Activated CD8-positive, alpha-beta T cell treated with anti-CD3 and anti-CD28 coated beads, Interleukin-2, amount 10 ng/mL, durations not matched to agents 7 days and 5 days (primary cell): ENCODE measurements around the gene DNAAF1. TPM values are rescaled to one million over a fixed set of nuclear protein-coding genes. Genes with fewer than 3 reads are reported as not detected.

Experiments used
- ATAC-seq: fragments of 150-1000 bp; cut with Tn5 transposase; one replicate; pipeline ENCODE4 v1.10.0; 2021; ENCODE audit warnings: moderate library complexity
- CTCF ChIA-PET: fragments of 350-600 bp; sonication (Branson Sonifier 250); formaldehyde crosslinking; loops from one replicate; lab custom pipeline; 2021; ENCODE audit warnings: antibody characterized with exemption; lab: Charles Lee
- POLR2A ChIA-PET: fragments of 350-600 bp; sonication (Branson Sonifier 250); formaldehyde crosslinking; loops from one replicate; lab custom pipeline; 2021; ENCODE audit warnings: antibody characterized with exemption; lab: Charles Lee
- DNase-seq: peaks from one replicate; pipeline ENCODE4 v3.0.0-alpha.2; 2020
- H3K27ac Mint-ChIP-seq: one replicate; pipeline ENCODE4 v1.8.0; 2021; ENCODE audit warnings: mild to moderate bottlenecking, mixed read lengths
- H3K27me3 Mint-ChIP-seq: one replicate; pipeline ENCODE4 v1.8.0; 2021; ENCODE audit warnings: low read depth, mixed read lengths
- H3K36me3 Mint-ChIP-seq: one replicate; pipeline ENCODE4 v1.8.0; 2021; ENCODE audit warnings: low read depth, mixed read lengths
- H3K4me1 Mint-ChIP-seq: one replicate; pipeline ENCODE4 v1.8.0; 2021; ENCODE audit warnings: low read depth, mixed read lengths
- H3K4me3 Mint-ChIP-seq: one replicate; pipeline ENCODE4 v1.8.0; 2021; ENCODE audit warnings: mild to moderate bottlenecking, mixed read lengths
- H3K9me3 Mint-ChIP-seq: one replicate; pipeline ENCODE4 v1.8.0; 2022; ENCODE audit warnings: mixed read lengths; ENCODE audit not compliant: insufficient read depth
- total RNA-seq, 2 experiments: library from RNA; stranded (reverse); gene quantifications; one replicate each; pipeline ENCODE4 v1.2.3, GENCODE V29; 2021

DNAAF1 gene
- total RNA-seq, 2 experiments from 2014 or later: not detected

- no peak overlapping the region for H3K27ac Mint-ChIP-seq
- H3K27me3 Mint-ChIP-seq: no peaks in the 10 kb centered on the region
- no peak overlapping the region for H3K4me3 Mint-ChIP-seq
- ATAC-seq: peak; percentile 29
- ChIA-PET POLR2A (interaction anchor here (0.6 to 3.2 kb wide), 2 partner anchors 24 to 314 kb away, joined by 3 to 13 read pairs; partner anchors contain the start of gene MBTPS1), CTCF (interaction anchor here (0.8 to 3.2 kb wide), 6 partner anchors 24 to 58 kb away, joined by 3 to 23 read pairs (median 8); partner anchors contain the start of genes MBTPS1 and TAF1C)
- no peaks in the 10 kb centered on the region for H3K9me3 Mint-ChIP-seq
- peaks cover 39% of the 10 kb centered on the region for H3K4me1 Mint-ChIP-seq
- peak; percentile 45 for DNase-seq
- H3K36me3 Mint-ChIP-seq: no peaks in the 10 kb centered on the region
Observed at GRCh38 chr16:84141143-84141670, 3.9 kb upstream of the DNAAF1 start.

GRCh38 chr16:84143081-84143480, 2.0 kb upstream of the DNAAF1 start:
- POLR2A ChIA-PET: interaction anchor here (3.2 kb wide), 1 partner anchor 26 kb away, joined by 13 read pairs; the partner anchor contains the start of gene MBTPS1
- Mint-ChIP-seq H3K36me3 (no peaks in the 10 kb centered on the region), H3K4me3 (peak overlapping the region; percentile 19), H3K9me3 (no peaks in the 10 kb centered on the region), H3K4me1 (peaks cover 35% of the 10 kb centered on the region), H3K27me3 (no peaks in the 10 kb centered on the region), H3K27ac (no peak overlapping the region)
- DNase-seq (no peak), ATAC-seq (no peak)
- CTCF ChIA-PET: interaction anchor here (1.1 to 3.2 kb wide), 3 partner anchors 26 to 58 kb away, joined by 3 to 23 read pairs (median 14); partner anchors contain the start of gene MBTPS1

GRCh38 chr16:84143784-84144199, 1.3 kb upstream of the DNAAF1 start:
- Mint-ChIP-seq H3K27ac (peak overlapping the region; percentile 89), H3K36me3 (no peaks in the 10 kb centered on the region), H3K9me3 (no peaks in the 10 kb centered on the region), H3K4me1 (peaks cover 30% of the 10 kb centered on the region), H3K4me3 (peak overlapping the region; percentile 96), H3K27me3 (peaks cover under 1% of the 10 kb centered on the region)
- POLR2A ChIA-PET: interaction anchor here (3.2 kb wide), 1 partner anchor 27 kb away, joined by 13 read pairs; the partner anchor contains the start of gene MBTPS1
- DNase-seq (no peak), ATAC-seq (no peak)
- CTCF ChIA-PET: interaction anchor here (1.1 kb wide), 1 partner anchor 27 kb away, joined by 3 read pairs; the partner anchor contains the start of gene MBTPS1

GRCh38 chr16:84144209-84144858, 774 bp upstream of the DNAAF1 start:
- DNase-seq: peak; percentile 61
- ATAC-seq: peak; percentile 53
- H3K4me3 Mint-ChIP-seq: peak overlapping the region; percentile 96
- H3K36me3 Mint-ChIP-seq: no peaks in the 10 kb centered on the region
- no peaks in the 10 kb centered on the region for H3K9me3 Mint-ChIP-seq
- H3K27me3 Mint-ChIP-seq: peaks cover 4% of the 10 kb centered on the region
- ChIA-PET POLR2A (interaction anchor here (1.0 to 3.2 kb wide), 3 partner anchors 27 to 43 kb away, joined by 4 to 13 read pairs (median 10); partner anchors contain the start of genes MBTPS1 and TAF1C), CTCF (interaction anchor here (0.9 to 1.4 kb wide), 6 partner anchors 25 to 58 kb away, joined by 3 to 9 read pairs (median 3); partner anchors contain the start of genes MBTPS1 and TAF1C)
- H3K4me1 Mint-ChIP-seq: peaks cover 24% of the 10 kb centered on the region
- peak overlapping the region; percentile 89 for H3K27ac Mint-ChIP-seq

- Mint-ChIP-seq H3K4me1 (no peaks in the 10 kb centered on the region), H3K27ac (no peak overlapping the region), H3K36me3 (no peaks in the 10 kb centered on the region), H3K9me3 (no peaks in the 10 kb centered on the region), H3K4me3 (no peak overlapping the region), H3K27me3 (peaks cover 21% of the 10 kb centered on the region)
- ChIA-PET CTCF (interaction anchor here (1.3 kb wide), 1 partner anchor 66 kb away, joined by 4 read pairs; no protein-coding TSS in a partner anchor), POLR2A (no interaction called here)
- ATAC-seq: no peak
- no peak for DNase-seq
Observed at GRCh38 chr16:84150926-84151325, 5.8 kb downstream of the DNAAF1 start.

GRCh38 chr16:84153660-84154214, 8.6 kb downstream of the DNAAF1 start:
- ChIA-PET POLR2A (no interaction called here), CTCF (no interaction called here)
- Mint-ChIP-seq H3K36me3 (no peaks in the 10 kb centered on the region), H3K27ac (no peak overlapping the region), H3K4me3 (no peak overlapping the region), H3K9me3 (no peaks in the 10 kb centered on the region), H3K4me1 (no peaks in the 10 kb centered on the region), H3K27me3 (peaks cover 35% of the 10 kb centered on the region)
- ATAC-seq: no peak
- no peak for DNase-seq

GRCh38 chr16:84155226-84155625, 10.1 kb downstream of the DNAAF1 start:
- Mint-ChIP-seq H3K27me3 (peaks cover 40% of the 10 kb centered on the region), H3K27ac (no peak overlapping the region), H3K4me3 (no peak overlapping the region), H3K9me3 (no peaks in the 10 kb centered on the region), H3K4me1 (no peaks in the 10 kb centered on the region), H3K36me3 (no peaks in the 10 kb centered on the region)
- DNase-seq: no peak
- ChIA-PET POLR2A (interaction anchor here (0.6 kb wide), 1 partner anchor 12 kb away, joined by 3 read pairs; no protein-coding TSS in a partner anchor), CTCF (interaction anchor here (1.3 to 1.6 kb wide), 3 partner anchors 20 to 67 kb away, joined by 4 to 10 read pairs (median 6); partner anchors contain the start of gene TAF1C)
- no peak for ATAC-seq

- DNase-seq (no peak), ATAC-seq (no peak)
- Mint-ChIP-seq H3K9me3 (no peaks in the 10 kb centered on the region), H3K36me3 (no peaks in the 10 kb centered on the region), H3K4me1 (no peaks in the 10 kb centered on the region), H3K4me3 (no peak overlapping the region), H3K27ac (no peak overlapping the region), H3K27me3 (peaks cover 40% of the 10 kb centered on the region)
- POLR2A ChIA-PET: interaction anchor here (0.6 kb wide), 1 partner anchor 11 kb away, joined by 3 read pairs; no protein-coding TSS in a partner anchor
- CTCF ChIA-PET: interaction anchor here (1.3 to 1.6 kb wide), 3 partner anchors 19 to 67 kb away, joined by 4 to 10 read pairs (median 6); partner anchors contain the start of gene TAF1C
Observed at GRCh38 chr16:84155771-84156170, 10.7 kb downstream of the DNAAF1 start.

- ATAC-seq: no peak
- Mint-ChIP-seq H3K9me3 (no peaks in the 10 kb centered on the region), H3K4me1 (no peaks in the 10 kb centered on the region), H3K27me3 (peaks cover 37% of the 10 kb centered on the region), H3K4me3 (no peak overlapping the region), H3K36me3 (no peaks in the 10 kb centered on the region), H3K27ac (no peak overlapping the region)
- POLR2A ChIA-PET: no interaction called here
- DNase-seq: no peak
- CTCF ChIA-PET: interaction anchor here (1.6 kb wide), 2 partner anchors 31 to 68 kb away, joined by 6 to 10 read pairs; partner anchors contain the start of gene TAF1C
Observed at GRCh38 chr16:84156342-84156784, 11.3 kb downstream of the DNAAF1 start.

GRCh38 chr16:84159007-84159406, 13.9 kb downstream of the DNAAF1 start:
- no peaks in the 10 kb centered on the region for H3K9me3 Mint-ChIP-seq
- CTCF ChIA-PET: no interaction called here
- H3K36me3 Mint-ChIP-seq: no peaks in the 10 kb centered on the region
- H3K4me1 Mint-ChIP-seq: no peaks in the 10 kb centered on the region
- no peak overlapping the region for H3K4me3 Mint-ChIP-seq
- POLR2A ChIA-PET: no interaction called here
- DNase-seq: no peak
- peaks cover 44% of the 10 kb centered on the region for H3K27me3 Mint-ChIP-seq
- no peak for ATAC-seq
- no peak overlapping the region for H3K27ac Mint-ChIP-seq

- Mint-ChIP-seq H3K4me3 (no peak overlapping the region), H3K36me3 (no peaks in the 10 kb centered on the region), H3K27ac (no peak overlapping the region), H3K9me3 (no peaks in the 10 kb centered on the region), H3K27me3 (peaks cover 48% of the 10 kb centered on the region), H3K4me1 (no peaks in the 10 kb centered on the region)
- no peak for DNase-seq
- POLR2A ChIA-PET: interaction anchor here (0.5 kb wide), 1 partner anchor 389 kb away, joined by 3 read pairs; no protein-coding TSS in a partner anchor
- CTCF ChIA-PET: interaction anchor here (1.3 kb wide), 1 partner anchor 17 kb away, joined by 3 read pairs; no protein-coding TSS in a partner anchor
- no peak for ATAC-seq
Observed at GRCh38 chr16:84159800-84160199, 14.7 kb downstream of the DNAAF1 start.
